HG02885 (cell line): ENCODE data around the gene MYO18B.

Source experiments
- ATAC-seq: cut with Tn5 transposase; IDR thresholded peaks from one replicate; pipeline ENCODE4 v1.9.1; 2021; ENCODE audit warnings: mild to moderate bottlenecking; ENCODE audit not compliant: unreplicated experiment, poor library complexity

Gene MYO18B

DNA sequence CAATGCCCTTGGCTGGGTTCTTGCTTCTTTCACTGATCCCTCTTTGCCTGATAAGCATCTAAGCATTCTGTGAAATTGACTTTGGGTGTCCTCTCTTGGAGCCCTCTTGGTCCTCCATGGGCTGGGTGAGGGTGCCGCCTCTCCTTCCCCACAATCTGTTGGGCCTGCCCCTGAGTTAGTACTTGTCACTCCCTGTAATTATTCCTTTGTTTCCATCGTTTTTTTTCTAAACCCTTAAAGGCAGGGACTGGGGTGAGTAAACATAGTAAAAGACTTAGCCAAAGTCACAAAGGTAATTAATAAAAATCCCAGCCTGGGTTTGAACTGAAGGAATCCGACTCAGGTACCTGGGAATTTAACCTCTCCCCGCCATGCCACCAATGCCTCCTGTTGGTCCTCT lies 188.1 kb downstream of the MYO18B start:
- no peak for ATAC-seq

GRCh38 chr22:25930788-25931310 lies 188.9 kb downstream of the MYO18B start:
- ATAC-seq = no peak

DNA sequence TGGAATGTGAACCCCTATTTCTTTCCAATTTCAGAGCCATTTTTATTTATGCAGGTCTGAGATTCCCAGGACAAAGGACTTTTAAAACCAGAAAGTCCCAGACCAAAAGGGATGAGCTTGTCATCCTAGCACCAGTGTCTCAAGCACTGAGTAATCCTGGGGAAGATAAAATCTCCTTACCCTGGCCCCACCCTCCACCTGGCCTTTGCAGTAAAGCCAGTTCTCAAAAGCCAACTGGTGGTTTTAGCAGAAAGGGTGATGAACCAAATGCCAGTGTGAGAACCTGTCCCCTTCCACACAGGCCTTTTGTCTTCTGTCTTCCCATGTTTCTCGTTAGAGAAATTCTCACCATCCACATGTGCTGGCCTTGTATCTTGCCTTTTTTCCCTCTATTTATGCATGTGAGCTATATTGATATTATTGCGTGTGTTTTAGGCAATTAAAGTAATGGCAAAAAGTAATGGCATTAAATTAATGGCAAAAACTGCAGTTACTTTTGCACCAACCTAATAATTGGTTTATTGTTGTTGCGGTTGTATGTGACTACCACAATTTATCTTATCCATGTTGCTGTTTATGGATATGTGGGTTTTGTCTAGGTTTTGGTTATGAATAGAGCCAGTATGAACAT lies 191.3 kb downstream of the MYO18B start:
- no peak for ATAC-seq

DNA sequence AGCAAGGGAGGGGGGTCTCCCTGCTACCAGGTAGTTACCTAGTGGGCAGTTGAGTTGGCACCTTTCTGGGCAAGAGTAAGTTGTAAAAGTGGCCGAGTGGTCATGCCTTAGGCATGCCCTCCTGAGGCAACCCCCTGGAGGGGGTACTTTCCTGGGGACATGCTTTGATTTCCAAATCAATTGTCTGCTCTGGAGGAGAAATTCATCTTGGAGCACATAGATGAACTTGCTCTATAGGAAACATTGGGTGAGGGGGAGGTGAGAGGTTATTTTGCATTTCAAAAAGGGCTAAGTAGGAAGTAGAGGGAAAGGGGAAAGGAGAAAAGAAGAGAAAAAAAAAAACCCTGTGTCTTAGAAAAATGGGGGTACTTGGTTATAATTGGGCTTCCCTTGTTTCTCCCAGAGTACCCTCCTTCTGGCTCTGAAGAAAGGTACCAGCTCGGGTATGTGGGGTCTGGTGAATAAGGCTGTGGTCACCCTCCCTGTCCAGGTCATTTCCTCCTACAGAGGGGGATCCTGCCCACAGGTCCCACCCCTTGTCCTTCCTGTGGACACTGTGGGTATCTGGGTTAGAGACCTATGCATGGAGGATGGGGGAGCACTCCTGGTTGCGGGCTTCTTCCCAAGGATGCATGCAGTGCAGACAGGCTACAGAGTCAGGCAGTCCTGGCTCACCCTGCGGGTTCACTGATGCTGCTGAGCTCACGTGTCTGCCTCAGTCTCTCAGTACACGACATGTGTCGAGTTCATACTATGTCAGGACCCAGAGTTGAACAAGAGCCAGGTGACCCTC lies 193.5 kb downstream of the MYO18B start:
- no peak for ATAC-seq

DNA sequence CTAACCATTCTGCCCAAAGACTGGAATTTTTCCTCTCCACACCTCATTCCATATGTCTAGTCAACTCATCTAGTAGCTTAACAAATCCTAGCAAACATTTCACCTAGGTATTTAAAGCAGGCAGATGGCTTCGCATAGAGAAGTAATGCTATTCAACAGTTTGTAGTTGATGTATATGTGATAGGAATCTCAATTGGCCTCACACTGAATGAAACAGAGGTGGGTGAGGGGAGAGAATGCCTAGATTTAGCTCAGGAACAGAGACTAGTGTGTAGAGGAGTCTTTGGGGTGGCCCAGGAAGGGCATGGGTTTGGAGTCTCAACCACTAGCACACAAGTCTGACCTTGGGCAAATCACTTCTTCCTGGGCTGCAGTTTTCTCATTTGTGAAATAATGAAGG lies 196.2 kb downstream of the MYO18B start:
- no peak for ATAC-seq

DNA sequence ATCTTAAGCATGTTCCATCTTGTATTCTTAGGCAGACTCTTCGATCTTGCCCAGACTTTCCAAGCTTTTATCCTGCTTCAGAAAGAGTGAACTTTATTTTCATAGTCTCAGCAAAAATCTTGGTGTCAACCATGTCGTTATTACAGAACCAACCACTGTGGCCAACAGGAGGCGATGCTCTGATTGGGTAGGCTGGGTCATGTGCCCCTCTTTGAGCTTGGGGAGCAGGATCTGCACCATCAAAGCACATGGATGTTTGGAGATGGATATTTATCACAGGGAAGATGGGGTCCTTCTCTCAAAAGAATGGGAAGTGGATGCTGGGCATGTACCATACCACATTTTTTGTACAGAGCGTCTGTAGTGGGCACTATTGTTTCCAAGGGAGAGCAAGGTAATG lies 197.4 kb downstream of the MYO18B start:
- no peak for ATAC-seq

- ATAC-seq = no peak
Observed at GRCh38 chr22:25940479-25940878, 198.5 kb downstream of the MYO18B start.

DNA sequence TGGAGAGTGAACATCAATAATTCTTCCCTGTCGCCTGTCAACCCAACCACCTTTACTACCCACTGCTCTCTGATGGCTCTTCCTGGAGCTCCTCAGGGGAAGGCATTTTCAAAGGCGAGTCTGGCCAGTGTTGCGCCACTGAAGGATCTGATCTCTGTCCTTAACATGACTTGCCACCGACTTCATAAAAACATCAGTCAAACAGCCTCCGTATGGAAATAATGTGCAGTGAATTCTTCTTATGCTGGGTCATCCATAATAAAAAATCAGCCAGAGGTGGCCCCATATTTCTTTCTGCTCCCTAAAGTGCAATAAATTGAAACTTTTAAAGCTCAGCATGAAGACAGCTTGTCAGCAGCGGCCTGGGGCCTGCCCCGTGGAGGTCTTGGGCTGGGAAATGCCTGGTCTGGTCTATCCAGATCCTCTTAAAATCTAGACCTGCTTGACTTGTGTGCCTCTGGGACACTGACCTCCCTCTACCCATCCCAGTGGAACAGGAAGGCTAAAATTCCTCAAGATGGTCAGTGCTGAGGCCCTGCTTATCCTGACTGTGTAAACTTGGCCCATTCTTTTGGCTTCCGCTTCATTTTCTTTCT lies 199.5 kb downstream of the MYO18B start:
- no peak for ATAC-seq

- no peak for ATAC-seq
Observed at GRCh38 chr22:25942115-25942855, 200.3 kb downstream of the MYO18B start.

DNA sequence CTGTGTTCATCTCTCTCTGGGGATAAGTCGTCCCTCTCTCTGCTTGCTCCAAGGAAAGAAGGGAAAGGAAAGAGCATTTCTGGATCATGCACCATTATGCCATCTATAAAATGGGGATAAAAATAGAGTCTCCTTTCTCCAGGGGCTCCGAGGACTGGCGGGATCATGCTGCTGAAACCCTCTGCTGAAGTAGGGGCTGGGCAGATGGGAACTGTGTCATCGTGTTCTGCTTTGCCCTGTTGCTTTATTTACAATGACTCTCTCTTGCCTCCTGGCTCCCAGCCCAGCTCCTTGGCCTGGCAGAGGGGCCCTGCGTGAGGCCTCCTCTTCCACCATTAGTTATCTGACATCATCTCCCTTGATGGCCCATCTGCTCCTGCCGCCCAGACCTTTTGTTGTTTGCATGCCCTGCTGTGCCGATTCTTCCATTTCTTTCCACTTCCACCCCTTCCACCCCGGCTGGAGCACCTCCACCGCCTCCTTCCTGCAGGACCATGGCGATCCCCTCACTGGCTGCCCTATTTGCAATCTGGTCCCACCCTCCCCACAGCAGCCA lies 200.9 kb downstream of the MYO18B start:
- no peak for ATAC-seq

DNA sequence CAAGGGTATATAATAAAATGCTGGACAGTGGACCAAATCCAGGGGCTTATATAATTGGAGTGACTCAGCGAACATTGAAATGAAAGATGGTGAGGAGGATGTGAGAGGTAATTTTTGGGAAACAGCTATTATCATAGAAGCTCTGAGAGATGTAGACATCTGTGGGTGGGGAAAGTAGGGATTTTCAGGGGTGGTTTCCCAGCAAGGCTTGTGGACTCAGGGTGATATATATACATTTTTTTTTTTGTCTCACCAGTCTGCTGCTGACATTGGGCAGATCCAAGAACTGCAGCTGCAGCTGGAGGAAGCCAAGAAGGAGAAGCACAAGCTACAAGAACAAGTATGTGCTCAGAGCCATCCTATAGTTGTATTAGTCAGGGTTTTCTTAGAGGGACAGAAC lies 208.1 kb downstream of the MYO18B start:
- ATAC-seq = no peak

GRCh38 chr22:25953276-25953675 lies 211.3 kb downstream of the MYO18B start:
- no peak for ATAC-seq

GRCh38 chr22:25953919-25954318 lies 211.9 kb downstream of the MYO18B start:
- ATAC-seq = no peak

DNA sequence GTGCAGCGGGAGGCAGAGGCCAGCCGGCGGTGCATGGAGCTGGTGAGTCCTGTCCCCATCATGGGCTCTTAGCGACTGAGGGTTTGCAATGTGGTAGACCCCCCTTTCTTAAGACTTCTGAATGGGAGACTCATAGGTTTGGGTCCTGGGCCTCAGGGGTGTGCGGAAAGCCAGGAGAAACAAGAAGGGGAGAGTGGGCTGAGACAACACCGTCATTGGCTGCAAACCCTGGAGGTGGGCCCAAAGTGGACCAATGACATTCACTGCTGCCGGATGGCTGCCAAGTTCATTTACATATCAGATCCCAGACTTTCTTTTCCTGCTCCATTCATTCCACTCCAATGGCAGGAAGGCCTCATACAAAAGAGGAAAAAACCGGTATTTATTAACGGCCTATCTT lies 213.3 kb downstream of the MYO18B start:
- ATAC-seq = no peak

GRCh38 chr22:25956801-25957200 lies 214.8 kb downstream of the MYO18B start:
- no peak for ATAC-seq

DNA sequence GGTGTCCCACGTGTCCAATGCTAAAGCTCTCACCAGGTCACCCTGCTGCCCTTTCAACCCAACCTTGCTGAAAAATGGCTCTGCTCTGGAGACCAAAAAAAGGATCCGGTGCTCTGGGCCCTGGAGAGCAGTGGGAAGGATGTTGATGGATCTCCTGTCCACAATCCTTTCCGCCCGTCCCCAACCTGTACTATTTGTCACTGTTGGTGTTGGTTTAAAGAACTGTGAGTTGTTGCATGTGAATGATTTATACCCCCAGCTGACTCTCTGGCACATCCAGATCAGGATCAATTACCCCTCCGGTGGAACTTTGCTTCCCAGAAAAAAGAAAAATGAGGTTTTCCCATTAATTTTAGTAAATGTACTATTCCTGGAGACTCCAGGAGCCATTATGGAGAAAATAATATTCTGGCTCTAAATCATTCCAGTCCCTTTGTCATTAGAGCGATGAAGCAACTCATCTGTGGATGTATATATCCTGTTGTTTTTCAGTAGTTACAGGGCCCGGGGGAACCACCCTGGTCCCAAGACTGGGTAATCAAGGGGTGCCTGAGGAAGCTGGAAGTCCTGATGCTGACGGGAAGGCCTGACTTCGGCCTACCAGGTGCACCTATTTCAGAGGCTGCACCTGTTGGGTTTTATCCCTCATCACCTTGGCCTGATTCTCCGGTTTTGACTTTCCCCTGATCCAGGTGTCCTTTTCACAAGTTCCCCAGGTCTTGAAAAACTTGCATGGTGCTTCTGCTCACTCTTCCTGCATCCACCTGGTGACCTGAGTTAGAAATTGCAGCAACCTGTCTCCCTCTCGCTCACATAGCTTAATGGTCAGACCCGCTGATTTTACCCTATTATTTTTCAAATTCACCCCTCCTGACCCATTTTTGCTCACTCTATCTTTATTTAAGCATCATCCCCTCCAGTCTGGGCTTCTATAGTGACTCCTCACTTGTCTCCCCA lies 218.1 kb downstream of the MYO18B start:
- no peak for ATAC-seq

- no peak for ATAC-seq
Observed at GRCh38 chr22:25961699-25962098, 219.7 kb downstream of the MYO18B start.

DNA sequence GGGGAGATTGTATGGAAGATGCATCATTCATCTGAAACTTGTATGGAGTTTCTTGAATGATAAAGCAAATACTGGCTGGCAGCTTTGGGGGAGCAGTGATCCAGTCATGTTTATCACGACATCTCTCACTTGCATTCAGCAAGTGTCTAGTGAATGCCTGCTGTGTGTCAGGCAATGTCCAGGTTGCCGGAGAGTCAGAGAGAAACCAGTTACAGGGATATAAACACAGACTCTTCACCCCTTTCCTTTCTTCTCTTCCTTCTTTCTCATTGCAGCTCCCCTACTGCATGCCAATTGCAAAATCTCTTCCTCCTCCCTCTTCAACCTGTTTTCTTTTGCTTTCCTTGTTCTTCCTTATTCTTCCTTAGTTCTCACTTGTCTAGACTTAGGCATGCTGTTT lies 220.7 kb downstream of the MYO18B start:
- ATAC-seq = no peak

- ATAC-seq = no peak
Observed at GRCh38 chr22:25964961-25965730, 223.2 kb downstream of the MYO18B start.
